ENCODE results near the gene ZNRF4. TPM values are rescaled to one million over a fixed set of nuclear protein-coding genes. Genes with fewer than 3 reads are reported as not detected.

Gene ZNRF4
- total and polyA plus RNA-seq, 2 donors (not counting 3 experiments of a cell fraction or from before 2014, with no cell fraction given) = not detected

- H4K20me1 ChIP-seq (replicated peaks; ENCODE audit: control insufficient read depth, extremely low read depth, insufficient read depth, low read length) = no peaks in the 10 kb centered on the region
- no peak overlapping the region for H3K4me3 ChIP-seq (replicated peaks in 1 of 3; ENCODE audit: insufficient read depth in 1 of 3, low read depth in 1 of 3, low read length in 3 of 3)
- H3K79me2 ChIP-seq (ENCODE audit: control insufficient read depth, insufficient read depth, low read length) = no peaks in the 10 kb centered on the region
- POLR2A ChIA-PET = no interaction called here
- H3K4me2 ChIP-seq (ENCODE audit: insufficient read depth, low read length) = no peak overlapping the region
- DNase-seq (ENCODE audit: low read depth, low spot score) = no peak
- H3K9ac ChIP-seq (replicated peaks; ENCODE audit: extremely low read depth, insufficient read depth, low read length) = no peak overlapping the region
- intact Hi-C loops (cut with micrococcal nuclease) (no loop called here), dilution Hi-C loops (cut with MboI; ENCODE audit: extremely low pct_ligation_motif_present, low sequenced_read_pairs) (loop anchor here (25.0 kb wide), 1 partner anchor 130 kb away; no protein-coding TSS in a partner anchor)
- H3K27me3 ChIP-seq (ENCODE audit: control insufficient read depth in 2 of 2, insufficient read depth in 2 of 2, low read length in 2 of 2) = peaks cover 15 to 17% of the 10 kb centered on the region in 2 experiments
- H2AFZ ChIP-seq (ENCODE audit: low read depth, low read length) = no peak overlapping the region
- no peaks in the 10 kb centered on the region for H3K9me3 ChIP-seq (replicated peaks; ENCODE audit: control insufficient read depth, insufficient read depth, low read length)
- H3K4me1 ChIP-seq (ENCODE audit: control insufficient read depth, extremely low read depth, insufficient read depth, low read length) = no peaks in the 10 kb centered on the region
- no peak overlapping the region for H3K27ac ChIP-seq (ENCODE audit: insufficient read depth, low read depth, low read length)
- no peaks in the 10 kb centered on the region for H3K36me3 ChIP-seq (ENCODE audit: control insufficient read depth in 2 of 2, extremely low read depth in 1 of 2, insufficient read depth in 2 of 2, low read length in 2 of 2)
- no peak for TF ChIP-seq POLR2AphosphoS5 (IDR thresholded peaks at IDR 0.05; ENCODE audit: insufficient read depth, low read depth, low read length)
- TF ChIP-seq CTCF (IDR thresholded peaks at IDR 0.05; ENCODE audit: extremely low read depth in 1 of 2, insufficient read depth in 1 of 2, low read depth in 1 of 2, low read length in 2 of 2) = no peak
- no peak for TF ChIP-seq POLR2A (IDR thresholded peaks at IDR 0.05; ENCODE audit: low read depth, low read length)
- no peak for TF ChIP-seq MAX (IDR thresholded peaks at IDR 0.05; ENCODE audit: insufficient read depth, insufficient read length)
- no peak for TF ChIP-seq FOS (IDR thresholded peaks at IDR 0.05; ENCODE audit: borderline replicate concordance, insufficient read depth, low read length)
- no peak for TF ChIP-seq JUN (IDR thresholded peaks at IDR 0.05; ENCODE audit: borderline replicate concordance, insufficient read depth, insufficient read length, low read depth)
- TF ChIP-seq EZH2 (IDR thresholded peaks at IDR 0.05; ENCODE audit: borderline replicate concordance, low read depth, low read length, severe bottlenecking) = no peak
- TF ChIP-seq MYC (IDR thresholded peaks at IDR 0.05; ENCODE audit: low read depth, low read length) = no peak
- no TSS peak for BruUV-seq (replicated peaks)
- CTCF ChIA-PET = no interaction called here
- FAIRE-seq = no peak
- no peaks in the 10 kb centered on the region for H3K9me1 ChIP-seq (replicated peaks; ENCODE audit: control insufficient read depth, extremely low read depth, insufficient read depth, low read length)
Observed at GRCh38 chr19:5492281-5492634, 37.0 kb downstream of the ZNRF4 start.
